ENCODE data around the gene ADGRB3.
"Not testable (repeated sequence)": the region's sequence is repeated elsewhere in the genome, so short reads cannot be mapped to it uniquely, and the experiment has no call there.

Gene ADGRB3

GRCh38 chr6:69100772-69101171 lies 465.7 kb downstream of the ADGRB3 start:
- H3K4me3 ChIP-seq (replicated peaks; ENCODE audit: low read depth, low read length) = no peak overlapping the region
- TF ChIP-seq, protein P1, sequence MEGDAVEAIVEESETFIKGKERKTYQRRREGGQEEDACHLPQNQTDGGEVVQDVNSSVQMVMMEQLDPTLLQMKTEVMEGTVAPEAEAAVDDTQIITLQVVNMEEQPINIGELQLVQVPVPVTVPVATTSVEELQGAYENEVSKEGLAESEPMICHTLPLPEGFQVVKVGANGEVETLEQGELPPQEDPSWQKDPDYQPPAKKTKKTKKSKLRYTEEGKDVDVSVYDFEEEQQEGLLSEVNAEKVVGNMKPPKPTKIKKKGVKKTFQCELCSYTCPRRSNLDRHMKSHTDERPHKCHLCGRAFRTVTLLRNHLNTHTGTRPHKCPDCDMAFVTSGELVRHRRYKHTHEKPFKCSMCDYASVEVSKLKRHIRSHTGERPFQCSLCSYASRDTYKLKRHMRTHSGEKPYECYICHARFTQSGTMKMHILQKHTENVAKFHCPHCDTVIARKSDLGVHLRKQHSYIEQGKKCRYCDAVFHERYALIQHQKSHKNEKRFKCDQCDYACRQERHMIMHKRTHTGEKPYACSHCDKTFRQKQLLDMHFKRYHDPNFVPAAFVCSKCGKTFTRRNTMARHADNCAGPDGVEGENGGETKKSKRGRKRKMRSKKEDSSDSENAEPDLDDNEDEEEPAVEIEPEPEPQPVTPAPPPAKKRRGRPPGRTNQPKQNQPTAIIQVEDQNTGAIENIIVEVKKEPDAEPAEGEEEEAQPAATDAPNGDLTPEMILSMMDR (IDR thresholded peaks at IDR 0.05; ENCODE audit: low read length, missing control alignments) = no peak
- DNase-seq (ENCODE audit: low read depth) = no peak

- TF ChIP-seq, protein P1 (IDR thresholded peaks at IDR 0.05; ENCODE audit: low read length, missing control alignments) = no peak
- H3K4me3 ChIP-seq (replicated peaks; ENCODE audit: low read depth, low read length) = no peak overlapping the region
- DNase-seq (ENCODE audit: low read depth) = no peak
Observed at GRCh38 chr6:69102416-69102815, 467.3 kb downstream of the ADGRB3 start.

GRCh38 chr6:69105288-69105687 lies 470.2 kb downstream of the ADGRB3 start:
- TF ChIP-seq, protein P1 (IDR thresholded peaks at IDR 0.05; ENCODE audit: low read length, missing control alignments) = peak; percentile 28
- peak; percentile 39 for DNase-seq (ENCODE audit: low read depth)

GRCh38 chr6:69106511-69106910 lies 471.4 kb downstream of the ADGRB3 start:
- no peak for DNase-seq (ENCODE audit: low read depth)
- TF ChIP-seq, protein P1 (IDR thresholded peaks at IDR 0.05; ENCODE audit: low read length, missing control alignments) = no peak

More at GRCh38 chr6:69105288-69105687, 470.2 kb downstream of the ADGRB3 start:
- H3K4me3 ChIP-seq (replicated peaks; ENCODE audit: low read depth, low read length) = no peak overlapping the region

DNA sequence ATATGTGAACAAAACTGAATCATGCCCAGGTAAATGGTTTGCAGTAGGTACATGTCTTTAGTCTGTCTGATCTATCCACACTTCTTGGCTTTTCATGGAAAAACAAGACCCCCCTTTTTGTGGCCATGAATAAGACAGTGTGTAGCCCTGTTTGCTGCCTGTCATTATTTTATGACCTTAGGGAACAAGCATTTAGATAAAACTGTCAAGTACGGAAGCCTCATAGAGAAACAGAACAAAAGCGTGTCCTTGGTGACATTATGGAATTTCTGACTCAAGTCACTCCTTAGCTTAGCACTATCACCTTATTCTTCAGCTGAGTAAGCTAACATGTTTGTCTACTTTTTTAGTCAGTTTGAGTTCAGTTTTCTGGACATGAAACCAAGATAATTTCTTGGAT lies 476.2 kb downstream of the ADGRB3 start:
- DNase-seq (ENCODE audit: low read depth) = no peak
- TF ChIP-seq, protein P1 (IDR thresholded peaks at IDR 0.05; ENCODE audit: low read length, missing control alignments) = no peak
- no peak overlapping the region for H3K4me3 ChIP-seq (replicated peaks; ENCODE audit: low read depth, low read length)

More at GRCh38 chr6:69106511-69106910, 471.4 kb downstream of the ADGRB3 start:
- no peak overlapping the region for H3K4me3 ChIP-seq (replicated peaks; ENCODE audit: low read depth, low read length)

DNA sequence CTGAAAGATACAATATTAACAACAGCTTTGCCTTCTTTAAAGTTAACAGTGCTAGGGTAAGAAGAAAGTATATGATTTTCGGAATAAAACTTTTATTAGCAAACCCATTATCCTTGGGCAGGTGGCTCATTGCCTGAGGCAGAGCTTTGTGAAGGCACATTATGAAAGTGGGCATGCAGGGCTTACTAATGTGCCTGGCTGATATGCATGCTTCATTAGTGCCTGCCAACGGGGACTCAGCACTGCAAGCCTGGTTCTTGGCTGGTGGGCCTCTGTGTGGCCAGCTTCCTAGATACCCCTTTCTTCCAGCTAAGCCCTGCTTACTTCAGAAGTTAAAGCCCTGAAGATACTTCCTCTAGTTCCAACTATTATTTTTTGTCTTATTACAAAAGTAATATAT lies 481.6 kb downstream of the ADGRB3 start:
- no peak for DNase-seq (ENCODE audit: low read depth)
- TF ChIP-seq, protein P1 (IDR thresholded peaks at IDR 0.05; ENCODE audit: low read length, missing control alignments) = no peak
- no peak overlapping the region for H3K4me3 ChIP-seq (replicated peaks; ENCODE audit: low read depth, low read length)

DNA sequence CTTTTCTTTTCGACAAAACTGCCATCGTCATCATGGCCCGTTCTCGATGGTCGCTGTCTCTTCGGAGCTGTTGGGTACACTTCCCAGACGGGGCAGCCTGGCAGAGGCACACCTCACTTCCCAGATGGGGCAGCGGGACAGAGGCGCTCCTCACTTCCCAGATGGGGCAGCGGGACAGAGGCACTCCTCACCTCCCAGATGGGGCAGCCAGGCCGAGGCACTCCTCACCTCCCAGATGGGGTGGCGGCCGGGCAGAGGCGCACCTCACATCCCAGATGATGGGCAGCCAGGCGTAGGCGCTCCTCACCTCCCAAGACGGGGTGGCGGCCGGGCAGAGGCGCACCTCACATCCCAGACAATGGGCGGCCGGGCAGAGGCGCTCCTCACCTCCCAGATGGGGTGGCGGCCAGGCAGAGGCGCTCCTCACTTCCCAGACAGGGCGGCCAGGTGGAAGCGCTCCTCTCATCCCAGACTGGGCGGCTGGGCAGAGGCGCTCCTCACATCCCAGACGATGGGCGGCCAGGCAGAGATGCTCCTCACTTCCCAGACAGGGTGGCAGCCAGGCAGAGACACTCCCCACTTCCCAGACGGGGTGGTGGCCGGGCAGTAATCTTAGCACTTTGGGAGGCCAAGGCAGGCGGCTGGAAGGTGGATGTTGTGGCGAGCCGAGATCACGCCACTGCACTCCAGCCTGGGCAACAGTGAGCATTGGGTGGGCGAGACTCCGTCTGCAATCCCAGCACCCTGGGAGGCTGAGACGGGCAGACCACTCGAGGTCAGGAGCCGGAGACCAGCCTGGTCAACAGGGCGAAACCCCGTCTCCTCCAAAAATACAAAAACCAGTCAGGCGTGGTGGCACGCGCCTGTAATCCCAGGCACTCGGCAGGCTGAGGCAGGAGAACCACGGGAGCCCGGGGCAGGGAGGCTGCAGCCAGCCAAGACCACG lies 486.7 kb downstream of the ADGRB3 start:
- not testable (repeated sequence) for DNase-seq (ENCODE audit: low read depth)

More for the DNA sequence above, 486.7 kb downstream of the ADGRB3 start:
- not testable (repeated sequence) for H3K4me3 ChIP-seq (replicated peaks; ENCODE audit: low read depth, low read length)
